ENCODE results near the gene SLC39A7.

Gene SLC39A7

GRCh38 chr6:33200219-33201146 lies at the start of gene SLC39A7, which contains the start of gene RXRB:
SLC39A7 (plus strand) TSS chr6:33200867; CDS start chr6:33201246, 379 bp downstream.
RXRB (minus strand) TSS chr6:33200665; CDS start chr6:33200476, 189 bp downstream.
- peak; percentile 99 for DNase-seq

- DNase-seq = no peak
Observed at GRCh38 chr6:33151050-33151449, 49.6 kb upstream of the SLC39A7 start.

GRCh38 chr6:33154349-33154748 lies 46.3 kb upstream of the SLC39A7 start:
- no peak for DNase-seq

GRCh38 chr6:33156561-33156960 lies 44.1 kb upstream of the SLC39A7 start:
- DNase-seq = no peak

GRCh38 chr6:33156964-33157363 lies 43.7 kb upstream of the SLC39A7 start:
- DNase-seq = no peak

- no peak for DNase-seq
Observed at GRCh38 chr6:33160096-33160495, 40.6 kb upstream of the SLC39A7 start.

GRCh38 chr6:33160728-33161344 lies 39.8 kb upstream of the SLC39A7 start:
- DNase-seq = no peak

GRCh38 chr6:33161354-33162331 lies 39.0 kb upstream of the SLC39A7 start:
- DNase-seq = peak; percentile 92

- no peak for DNase-seq
Observed at GRCh38 chr6:33163540-33163939, 37.1 kb upstream of the SLC39A7 start.

- DNase-seq = no peak
Observed at GRCh38 chr6:33164176-33164575, 36.5 kb upstream of the SLC39A7 start.

GRCh38 chr6:33164665-33165373 lies 35.8 kb upstream of the SLC39A7 start:
- no peak for DNase-seq

- no peak for DNase-seq
Observed at GRCh38 chr6:33165581-33166258, 34.9 kb upstream of the SLC39A7 start.

GRCh38 chr6:33166363-33166762 lies 34.3 kb upstream of the SLC39A7 start:
- DNase-seq = no peak

- DNase-seq = no peak
Observed at GRCh38 chr6:33166811-33167210, 33.9 kb upstream of the SLC39A7 start.

- no peak for DNase-seq
Observed at GRCh38 chr6:33167374-33168283, 33.0 kb upstream of the SLC39A7 start.

- DNase-seq = no peak
Observed at GRCh38 chr6:33168284-33168601, 32.4 kb upstream of the SLC39A7 start.

- DNase-seq = no peak
Observed at GRCh38 chr6:33168639-33169038, 32.0 kb upstream of the SLC39A7 start.

GRCh38 chr6:33169291-33170175 lies 31.1 kb upstream of the SLC39A7 start:
- DNase-seq = no peak

- DNase-seq = no peak
Observed at GRCh38 chr6:33170176-33171015, 30.3 kb upstream of the SLC39A7 start.
